Measurements from ENCODE around the gene DUOXA2. TPM values are rescaled to one million over a fixed set of nuclear protein-coding genes. Genes with fewer than 3 reads are reported as not detected.

Gene DUOXA2
- total and polyA plus RNA-seq, 5 donors from 2014 or later: not detected

DNA sequence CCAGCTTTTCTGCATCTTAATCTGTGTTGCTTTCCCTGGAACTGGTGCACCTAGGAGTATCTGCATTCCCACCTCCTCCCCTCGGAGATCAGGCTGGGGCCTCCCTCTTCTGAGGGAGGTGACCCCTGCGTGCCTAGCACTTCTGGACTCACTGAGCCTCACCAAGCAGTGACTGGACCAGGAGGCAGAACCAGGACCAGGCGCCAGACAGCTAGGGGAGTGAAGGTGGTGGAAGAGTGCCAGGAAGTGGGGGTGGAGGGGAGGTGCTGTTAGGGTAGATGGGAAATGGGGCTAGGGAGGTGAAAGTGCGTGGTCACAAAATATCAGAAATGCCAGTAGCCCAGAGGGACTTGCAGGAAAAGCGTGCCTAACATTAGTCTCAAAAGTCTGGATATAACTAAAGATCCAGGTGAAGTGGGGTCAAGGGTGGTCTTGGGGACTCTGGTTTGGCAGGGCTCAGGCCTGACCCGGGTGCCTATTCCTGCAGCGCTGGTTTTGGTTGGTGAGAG is 1.2 kb downstream of the DUOXA2 start:
- H3K27ac ChIP-seq (ENCODE audit: insufficient read depth, low read length, poor library complexity, severe bottlenecking): no peak overlapping the region
- no peak overlapping the region for H3K4me3 ChIP-seq (ENCODE audit: low read depth, low read length)
- peaks cover 43% of the 10 kb centered on the region for H3K4me1 ChIP-seq (ENCODE audit: control insufficient read depth, insufficient read depth, low read length, poor library complexity, severe bottlenecking)
- no peak overlapping the region for H3K4me3 Mint-ChIP-seq
- H3K36me3 ChIP-seq (ENCODE audit: control insufficient read depth, insufficient read depth, low read length): no peaks in the 10 kb centered on the region
- peaks cover 17% of the 10 kb centered on the region for H3K27me3 ChIP-seq (ENCODE audit: control insufficient read depth, insufficient read depth, low read length)
- no peak overlapping the region for H3K27ac Mint-ChIP-seq
- DNase-seq (no peak), ATAC-seq (ENCODE audit: low read depth in 2 of 2) (no peak)
- H3K4me1 Mint-ChIP-seq: peaks cover 4 to 52% (median 20%) of the 10 kb centered on the region in 4 donors
- no peaks in the 10 kb centered on the region for H3K36me3 Mint-ChIP-seq
- no peaks in the 10 kb centered on the region for H3K9me3 ChIP-seq (ENCODE audit: control insufficient read depth in 2 of 2, low read length in 2 of 2)
- H3K9me3 Mint-ChIP-seq: peaks cover 0 to 7% (median 0%) of the 10 kb centered on the region in 7 donors
- peaks cover 88% of the 10 kb centered on the region for H3K27me3 Mint-ChIP-seq

GRCh38 chr15:45116006-45116481 is 1.9 kb downstream of the DUOXA2 start:
- Histone ChIP-seq H3K4me1 (ENCODE audit: control insufficient read depth, insufficient read depth, low read length, poor library complexity, severe bottlenecking) (peaks cover 43% of the 10 kb centered on the region), H3K27ac (ENCODE audit: insufficient read depth, low read length, poor library complexity, severe bottlenecking) (no peak overlapping the region), H3K9me3 (ENCODE audit: control insufficient read depth in 2 of 2, low read length in 2 of 2) (no peaks in the 10 kb centered on the region), H3K36me3 (ENCODE audit: control insufficient read depth, insufficient read depth, low read length) (no peaks in the 10 kb centered on the region), H3K27me3 (ENCODE audit: control insufficient read depth, insufficient read depth, low read length) (peaks cover 17% of the 10 kb centered on the region), H3K4me3 (ENCODE audit: low read depth, low read length) (no peak overlapping the region)
- Mint-ChIP-seq H3K36me3 (no peaks in the 10 kb centered on the region), H3K27ac (peak overlapping the region in 1 of 3 donors; percentile 32), H3K9me3 (peaks cover 0 to 7% (median 0%) of the 10 kb centered on the region in 7 donors), H3K4me3 (peak overlapping the region in 3 of 4 donors; percentile 11 to 74 (median 72)), H3K4me1 (peaks cover 4 to 52% (median 20%) of the 10 kb centered on the region in 4 donors), H3K27me3 (peaks cover 88% of the 10 kb centered on the region)
- DNase-seq (no peak), ATAC-seq (ENCODE audit: low read depth in 2 of 2) (no peak)

DNA sequence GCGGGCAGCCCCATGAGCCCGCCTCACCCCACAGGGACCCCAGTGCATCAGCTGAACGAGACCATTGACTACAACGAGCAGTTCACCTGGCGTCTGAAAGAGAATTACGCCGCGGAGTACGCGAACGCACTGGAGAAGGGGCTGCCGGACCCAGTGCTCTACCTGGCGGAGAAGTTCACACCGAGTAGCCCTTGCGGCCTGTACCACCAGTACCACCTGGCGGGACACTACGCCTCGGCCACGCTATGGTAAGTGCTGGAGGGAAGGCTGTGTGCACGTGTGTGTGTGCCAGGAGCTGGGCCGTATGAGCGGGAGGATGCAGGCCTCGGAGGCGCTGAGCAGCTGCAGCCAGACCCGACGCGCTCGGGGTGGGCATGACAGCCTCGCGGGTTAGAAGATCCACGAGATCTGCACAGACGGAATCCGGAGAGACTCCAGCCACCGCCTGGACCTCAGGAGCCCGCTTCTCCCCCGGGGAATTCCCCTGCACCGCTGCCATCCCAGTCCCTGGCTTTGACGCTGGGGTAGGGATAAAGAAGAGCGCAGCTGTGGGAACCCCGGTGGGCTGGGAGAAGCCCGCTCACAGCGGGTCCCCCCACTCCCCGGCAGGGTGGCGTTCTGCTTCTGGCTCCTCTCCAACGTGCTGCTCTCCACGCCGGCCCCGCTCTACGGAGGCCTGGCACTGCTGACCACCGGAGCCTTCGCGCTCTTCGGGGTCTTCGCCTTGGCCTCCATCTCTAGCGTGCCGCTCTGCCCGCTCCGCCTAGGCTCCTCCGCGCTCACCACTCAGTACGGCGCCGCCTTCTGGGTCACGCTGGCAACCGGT is 2.6 kb downstream of the DUOXA2 start:
- Histone ChIP-seq H3K36me3 (ENCODE audit: control insufficient read depth, insufficient read depth, low read length) (no peaks in the 10 kb centered on the region), H3K4me1 (ENCODE audit: control insufficient read depth, insufficient read depth, low read length, poor library complexity, severe bottlenecking) (peaks cover 43% of the 10 kb centered on the region), H3K9me3 (ENCODE audit: control insufficient read depth in 2 of 2, low read length in 2 of 2) (no peaks in the 10 kb centered on the region), H3K4me3 (ENCODE audit: low read depth, low read length) (no peak overlapping the region), H3K27me3 (ENCODE audit: control insufficient read depth, insufficient read depth, low read length) (peaks cover 17% of the 10 kb centered on the region), H3K27ac (ENCODE audit: insufficient read depth, low read length, poor library complexity, severe bottlenecking) (no peak overlapping the region)
- Mint-ChIP-seq H3K36me3 (no peaks in the 10 kb centered on the region), H3K4me3 (peak overlapping the region in 3 of 4 donors; percentile 11 to 89 (median 87)), H3K9me3 (peaks cover 0 to 7% (median 0%) of the 10 kb centered on the region in 7 donors), H3K4me1 (peaks cover 4 to 52% (median 20%) of the 10 kb centered on the region in 4 donors), H3K27ac (peak overlapping the region in 1 of 3 donors; percentile 32), H3K27me3 (peaks cover 88% of the 10 kb centered on the region)
- DNase-seq (no peak), ATAC-seq (ENCODE audit: low read depth in 2 of 2) (no peak)

- peaks cover 35% of the 10 kb centered on the region for H3K4me1 ChIP-seq (ENCODE audit: control insufficient read depth, insufficient read depth, low read length, poor library complexity, severe bottlenecking)
Measured at GRCh38 chr15:45117308-45118130, 3.4 kb downstream of the DUOXA2 start.

DNA sequence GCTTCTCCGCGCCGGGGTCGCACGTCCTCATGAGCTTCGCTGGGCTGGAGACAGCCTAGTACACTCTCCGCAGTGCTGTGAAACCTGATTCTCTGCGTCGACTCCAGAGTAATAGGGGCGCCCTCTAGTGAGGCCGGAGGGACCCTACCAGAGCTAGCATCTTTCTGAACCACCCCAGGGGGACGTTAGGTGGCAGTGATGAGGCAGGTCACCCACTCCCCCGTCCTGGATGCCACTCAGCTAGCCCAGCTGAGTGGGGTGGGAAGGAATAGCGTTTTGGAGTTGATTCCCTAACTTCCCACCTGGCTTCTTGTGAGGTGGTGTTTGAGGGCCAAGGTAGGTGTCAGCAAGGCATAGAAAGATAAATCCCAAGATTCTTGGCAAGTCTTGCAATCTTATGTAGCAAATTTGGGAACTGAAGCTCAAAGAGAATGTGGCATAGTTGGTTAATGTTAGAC is 4.0 kb downstream of the DUOXA2 start:
- H3K4me1 Mint-ChIP-seq: peaks cover 0 to 39% (median 15%) of the 10 kb centered on the region in 4 donors
- DNase-seq: peak; percentile 64 to 86 (median 82)
- H3K27me3 ChIP-seq (ENCODE audit: control insufficient read depth, insufficient read depth, low read length): peaks cover 13% of the 10 kb centered on the region
- no peak overlapping the region for H3K4me3 ChIP-seq (ENCODE audit: low read depth, low read length)
- no peaks in the 10 kb centered on the region for H3K36me3 Mint-ChIP-seq
- H3K27me3 Mint-ChIP-seq: peaks cover 75% of the 10 kb centered on the region
- peaks cover 0 to 7% (median 0%) of the 10 kb centered on the region in 7 donors for H3K9me3 Mint-ChIP-seq
- H3K27ac ChIP-seq (ENCODE audit: insufficient read depth, low read length, poor library complexity, severe bottlenecking): no peak overlapping the region
- H3K36me3 ChIP-seq (ENCODE audit: control insufficient read depth, insufficient read depth, low read length): no peaks in the 10 kb centered on the region
- peaks cover 31% of the 10 kb centered on the region for H3K4me1 ChIP-seq (ENCODE audit: control insufficient read depth, insufficient read depth, low read length, poor library complexity, severe bottlenecking)
- H3K27ac Mint-ChIP-seq: no peak overlapping the region
- H3K4me3 Mint-ChIP-seq: peak overlapping the region; percentile 28 to 89 (median 73)
- no peaks in the 10 kb centered on the region for H3K9me3 ChIP-seq (ENCODE audit: control insufficient read depth in 2 of 2, low read length in 2 of 2)
- peak; percentile 96 to 99 for ATAC-seq (ENCODE audit: low read depth in 2 of 2)

More at GRCh38 chr15:45117308-45118130, 3.4 kb downstream of the DUOXA2 start:
- ATAC-seq (ENCODE audit: low read depth in 2 of 2): no peak
- Mint-ChIP-seq H3K4me1 (peaks cover 0 to 44% (median 15%) of the 10 kb centered on the region in 4 donors), H3K36me3 (no peaks in the 10 kb centered on the region), H3K9me3 (peaks cover 0 to 7% (median 0%) of the 10 kb centered on the region in 7 donors), H3K4me3 (peak overlapping the region; percentile 28 to 89 (median 76)), H3K27me3 (peaks cover 80% of the 10 kb centered on the region), H3K27ac (no peak overlapping the region)
- H3K27me3 ChIP-seq (ENCODE audit: control insufficient read depth, insufficient read depth, low read length): peaks cover 14% of the 10 kb centered on the region
- no peaks in the 10 kb centered on the region for H3K9me3 ChIP-seq (ENCODE audit: control insufficient read depth in 2 of 2, low read length in 2 of 2)
- no peak overlapping the region for H3K27ac ChIP-seq (ENCODE audit: insufficient read depth, low read length, poor library complexity, severe bottlenecking)
- DNase-seq: no peak
- no peak overlapping the region for H3K4me3 ChIP-seq (ENCODE audit: low read depth, low read length)
- H3K36me3 ChIP-seq (ENCODE audit: control insufficient read depth, insufficient read depth, low read length): no peaks in the 10 kb centered on the region

GRCh38 chr15:45118996-45119395 is 4.9 kb downstream of the DUOXA2 start:
- H3K9me3 ChIP-seq (ENCODE audit: control insufficient read depth in 2 of 2, low read length in 2 of 2): no peaks in the 10 kb centered on the region
- Mint-ChIP-seq H3K27ac (no peak overlapping the region), H3K4me1 (peaks cover 0 to 31% (median 13%) of the 10 kb centered on the region in 4 donors), H3K9me3 (peaks cover 0 to 3% (median 0%) of the 10 kb centered on the region in 7 donors), H3K36me3 (no peaks in the 10 kb centered on the region), H3K27me3 (peaks cover 69% of the 10 kb centered on the region), H3K4me3 (no peak overlapping the region)
- no peak overlapping the region for H3K4me3 ChIP-seq (ENCODE audit: low read depth, low read length)
- ATAC-seq (ENCODE audit: low read depth in 2 of 2): no peak
- H3K27me3 ChIP-seq (ENCODE audit: control insufficient read depth, insufficient read depth, low read length): peaks cover 8% of the 10 kb centered on the region
- no peak for DNase-seq
- no peak overlapping the region for H3K27ac ChIP-seq (ENCODE audit: insufficient read depth, low read length, poor library complexity, severe bottlenecking)
- no peaks in the 10 kb centered on the region for H3K36me3 ChIP-seq (ENCODE audit: control insufficient read depth, insufficient read depth, low read length)
- H3K4me1 ChIP-seq (ENCODE audit: control insufficient read depth, insufficient read depth, low read length, poor library complexity, severe bottlenecking): peaks cover 28% of the 10 kb centered on the region

All from CD4-positive, CD25-positive, alpha-beta regulatory T cell (primary cell).